ENCODE data around the gene IFITM5.
"Not testable (repeated sequence)": the region's sequence is repeated elsewhere in the genome, so short reads cannot be mapped to it uniquely, and the experiment has no call there.

The IFITM5 gene

GRCh38 chr11:327581-327923, 28.2 kb upstream of the IFITM5 start:
- no peak for DNase-seq

- no peak for DNase-seq
Observed at GRCh38 chr11:326842-327580, 27.7 kb upstream of the IFITM5 start.

- DNase-seq: no peak
Observed at GRCh38 chr11:326592-326841, 27.2 kb upstream of the IFITM5 start.

GRCh38 chr11:325796-326591, 26.7 kb upstream of the IFITM5 start:
- no peak for DNase-seq

- not testable (repeated sequence) for DNase-seq
Observed at GRCh38 chr11:324593-325517, 25.5 kb upstream of the IFITM5 start.

GRCh38 chr11:324156-324555, 24.8 kb upstream of the IFITM5 start:
- no peak for DNase-seq

GRCh38 chr11:319888-320273, 20.6 kb upstream of the IFITM5 start:
- DNase-seq: not testable (repeated sequence)

GRCh38 chr11:319121-319887, 20.0 kb upstream of the IFITM5 start:
- not testable (repeated sequence) for DNase-seq

- DNase-seq: not testable (repeated sequence)
Observed at GRCh38 chr11:318405-319120, 19.2 kb upstream of the IFITM5 start.

GRCh38 chr11:317668-318404, 18.5 kb upstream of the IFITM5 start:
- not testable (repeated sequence) for DNase-seq

- DNase-seq: no peak
Observed at GRCh38 chr11:316891-317301, 17.6 kb upstream of the IFITM5 start.

GRCh38 chr11:316031-316701, 16.8 kb upstream of the IFITM5 start:
- no peak for DNase-seq

- DNase-seq: no peak
Observed at GRCh38 chr11:315516-315994, 16.2 kb upstream of the IFITM5 start.

- no peak for DNase-seq
Observed at GRCh38 chr11:315051-315481, 15.7 kb upstream of the IFITM5 start.

GRCh38 chr11:314554-314875, 15.2 kb upstream of the IFITM5 start:
- DNase-seq: not testable (repeated sequence)

- no peak for DNase-seq
Observed at GRCh38 chr11:313787-314553, 14.6 kb upstream of the IFITM5 start, which contains the start of gene IFITM1. Gene IFITM1 (plus strand): TSS chr11:314040. CDS start chr11:314171, 131 bp downstream.

- DNase-seq: no peak
Observed at GRCh38 chr11:313304-313786, 14.0 kb upstream of the IFITM5 start.

GRCh38 chr11:312092-312816, 12.9 kb upstream of the IFITM5 start:
- no peak for DNase-seq

Measured in NCI-H82 (cell line).